ENCODE measurements around the gene STYXL2.

STYXL2 gene

DNA sequence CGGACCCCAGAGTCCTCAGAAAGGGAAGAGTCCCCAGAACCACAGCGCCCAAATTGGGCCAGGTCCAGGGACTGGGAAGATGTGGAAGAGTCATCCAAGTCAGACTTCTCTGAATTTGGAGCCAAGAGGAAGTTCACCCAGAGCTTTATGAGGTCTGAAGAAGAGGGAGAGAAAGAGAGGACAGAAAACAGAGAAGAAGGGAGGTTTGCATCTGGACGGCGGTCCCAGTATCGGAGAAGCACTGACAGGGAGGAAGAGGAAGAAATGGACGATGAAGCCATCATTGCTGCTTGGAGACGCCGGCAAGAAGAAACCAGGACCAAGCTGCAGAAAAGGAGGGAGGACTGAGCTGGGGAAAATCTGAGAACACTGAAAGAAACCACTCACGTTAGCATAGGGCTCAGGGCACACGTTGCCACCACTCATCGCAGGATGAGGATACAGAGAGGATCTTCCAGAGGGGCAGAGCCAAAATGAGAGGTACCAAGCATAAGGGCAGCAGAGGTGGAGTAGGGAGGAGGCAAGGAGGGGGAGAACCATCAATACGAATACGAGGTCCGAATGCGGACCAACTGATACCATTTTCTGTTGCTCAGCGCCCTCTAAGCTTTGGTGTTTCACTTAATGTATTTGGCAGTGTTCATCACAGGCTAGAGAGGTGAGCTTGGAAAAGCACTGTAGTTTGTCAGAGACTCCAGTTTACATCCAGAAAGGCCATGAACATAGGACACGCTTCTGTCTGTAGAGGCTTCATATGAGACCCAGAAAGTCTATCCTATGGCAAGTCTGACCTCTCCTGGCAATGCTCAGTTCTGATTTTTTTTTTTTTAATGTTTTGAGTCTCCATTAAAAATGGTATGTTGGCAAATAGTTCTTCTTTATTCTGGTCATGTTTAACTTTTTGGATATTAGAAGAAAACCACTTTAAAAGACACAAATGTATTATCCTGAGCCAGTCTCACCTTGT lies 34.7 kb downstream of the STYXL2 start:
- H3K4me3 ChIP-seq (ENCODE audit: insufficient read depth, low read depth, low read length, poor library complexity, severe bottlenecking), result no peak overlapping the region
- no peaks in the 10 kb centered on the region for H3K27me3 ChIP-seq (replicated peaks; ENCODE audit: control insufficient read depth, insufficient read depth, low read length, poor library complexity, severe bottlenecking)
- H3K36me3 ChIP-seq (ENCODE audit: control insufficient read depth, insufficient read depth, low read length), result no peaks in the 10 kb centered on the region
- H3K27ac ChIP-seq (ENCODE audit: insufficient read depth, low read length, poor library complexity, severe bottlenecking), result no peak overlapping the region
- no peaks in the 10 kb centered on the region for H3K9me3 ChIP-seq (ENCODE audit: control insufficient read depth, low read length)
- no peaks in the 10 kb centered on the region for H3K4me1 ChIP-seq (ENCODE audit: control insufficient read depth, insufficient read depth, low read length, poor library complexity, severe bottlenecking)
- no peak for DNase-seq

DNA sequence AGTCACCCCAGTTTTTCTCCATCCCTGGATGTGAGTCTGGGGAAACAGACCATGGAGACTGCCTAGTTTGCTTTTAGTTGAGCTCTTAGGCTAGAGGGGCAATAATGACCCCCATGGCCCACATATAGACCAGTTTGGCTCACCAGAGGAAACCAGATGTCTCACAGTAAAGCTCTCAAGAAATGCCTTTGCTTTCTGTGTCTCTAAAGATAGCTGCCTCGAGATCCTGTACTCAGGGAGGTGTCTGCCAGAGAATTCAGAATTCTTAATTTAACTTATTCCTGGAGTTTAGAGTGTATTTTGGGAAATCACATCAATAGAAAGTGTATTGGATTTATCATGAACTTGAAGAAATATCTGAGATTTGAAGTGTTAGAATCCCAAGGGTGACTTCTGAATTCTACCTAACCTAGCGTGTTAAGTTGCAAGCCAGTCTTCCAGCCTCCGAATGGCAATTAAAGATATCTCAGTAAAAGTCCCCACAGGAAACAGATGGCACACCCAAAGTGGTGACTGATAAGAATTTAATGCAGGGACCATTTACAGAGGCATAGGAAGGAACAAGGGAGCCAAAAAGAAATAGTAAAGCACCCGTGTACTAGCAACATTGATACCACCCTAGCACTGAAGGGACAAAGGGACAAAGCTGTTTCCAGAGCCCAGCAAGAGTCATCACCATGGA lies 37.1 kb downstream of the STYXL2 start:
- no peak overlapping the region for H3K4me3 ChIP-seq (ENCODE audit: insufficient read depth, low read depth, low read length, poor library complexity, severe bottlenecking)
- no peaks in the 10 kb centered on the region for H3K9me3 ChIP-seq (ENCODE audit: control insufficient read depth, low read length)
- H3K36me3 ChIP-seq (ENCODE audit: control insufficient read depth, insufficient read depth, low read length), result no peaks in the 10 kb centered on the region
- no peak overlapping the region for H3K27ac ChIP-seq (ENCODE audit: insufficient read depth, low read length, poor library complexity, severe bottlenecking)
- no peak for DNase-seq
- H3K27me3 ChIP-seq (replicated peaks; ENCODE audit: control insufficient read depth, insufficient read depth, low read length, poor library complexity, severe bottlenecking), result no peaks in the 10 kb centered on the region
- H3K4me1 ChIP-seq (ENCODE audit: control insufficient read depth, insufficient read depth, low read length, poor library complexity, severe bottlenecking), result no peaks in the 10 kb centered on the region

DNA sequence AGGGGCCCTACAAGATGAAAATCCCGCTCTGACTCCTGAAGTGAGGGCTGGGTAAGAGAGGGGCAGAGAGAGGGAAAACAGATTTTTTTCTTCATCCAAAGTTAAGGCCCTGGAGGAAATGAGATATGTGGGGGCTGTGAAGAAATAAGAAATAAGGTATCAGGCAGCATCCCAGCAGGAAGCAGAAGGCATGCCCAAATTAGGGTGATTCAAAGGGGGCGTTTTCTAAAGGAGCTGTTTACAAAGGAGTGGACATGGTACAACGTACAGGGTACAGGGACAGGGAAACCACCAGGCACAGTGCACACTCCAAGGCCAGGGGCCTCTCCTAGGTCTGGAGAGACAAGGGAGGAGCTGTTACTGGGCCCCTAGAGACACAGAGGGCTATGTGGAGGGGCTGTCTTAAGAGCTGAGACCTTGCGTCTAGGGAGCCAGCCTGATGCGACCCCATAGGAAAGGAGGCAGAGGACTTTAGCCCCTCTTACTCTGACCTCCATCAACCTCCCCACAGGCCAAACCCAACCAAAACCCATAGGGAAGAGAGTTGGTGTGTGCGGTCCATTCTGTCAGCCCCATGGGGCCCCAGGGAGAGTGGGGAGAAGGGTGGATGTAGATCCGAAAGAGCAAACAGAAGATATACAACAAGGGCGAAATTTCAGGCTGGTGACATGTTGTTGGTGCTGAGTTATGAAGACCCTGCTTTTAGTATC lies 38.6 kb downstream of the STYXL2 start:
- Histone ChIP-seq H3K27ac (ENCODE audit: insufficient read depth, low read length, poor library complexity, severe bottlenecking) (no peak overlapping the region), H3K9me3 (ENCODE audit: control insufficient read depth, low read length) (no peaks in the 10 kb centered on the region), H3K4me1 (ENCODE audit: control insufficient read depth, insufficient read depth, low read length, poor library complexity, severe bottlenecking) (no peaks in the 10 kb centered on the region), H3K27me3 (replicated peaks; ENCODE audit: control insufficient read depth, insufficient read depth, low read length, poor library complexity, severe bottlenecking) (no peaks in the 10 kb centered on the region), H3K4me3 (ENCODE audit: insufficient read depth, low read depth, low read length, poor library complexity, severe bottlenecking) (no peak overlapping the region), H3K36me3 (ENCODE audit: control insufficient read depth, insufficient read depth, low read length) (no peaks in the 10 kb centered on the region)
- DNase-seq, result no peak

DNA sequence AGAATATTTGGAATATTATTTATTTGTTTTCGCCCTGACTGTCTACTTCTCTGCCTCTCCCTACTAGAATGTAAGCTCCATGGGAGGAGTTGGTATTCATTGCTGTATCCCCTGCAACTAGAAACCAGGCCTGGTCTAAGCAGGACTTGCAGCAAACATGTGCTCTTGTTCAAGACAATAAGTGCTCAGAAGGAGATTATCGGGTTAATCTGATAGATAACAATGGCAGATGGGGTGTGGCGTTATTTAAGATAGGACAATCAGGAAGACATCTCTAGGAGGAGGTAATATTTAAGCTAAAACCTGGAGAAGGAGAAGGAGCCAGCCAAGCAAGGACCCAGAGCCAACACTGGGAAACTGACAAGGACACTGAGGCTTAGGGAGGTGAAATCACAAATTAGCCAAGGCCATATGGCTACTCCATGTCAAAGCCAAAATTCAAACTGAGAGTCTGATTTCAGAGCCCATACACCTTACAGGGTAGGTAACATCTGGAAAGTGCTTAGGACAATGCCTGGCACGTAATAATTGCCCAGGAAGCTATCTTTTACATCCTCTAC lies 41.5 kb downstream of the STYXL2 start:
- Histone ChIP-seq H3K9me3 (ENCODE audit: control insufficient read depth, low read length) (no peaks in the 10 kb centered on the region), H3K27me3 (replicated peaks; ENCODE audit: control insufficient read depth, insufficient read depth, low read length, poor library complexity, severe bottlenecking) (no peaks in the 10 kb centered on the region), H3K36me3 (ENCODE audit: control insufficient read depth, insufficient read depth, low read length) (no peaks in the 10 kb centered on the region), H3K4me3 (ENCODE audit: insufficient read depth, low read depth, low read length, poor library complexity, severe bottlenecking) (no peak overlapping the region), H3K4me1 (ENCODE audit: control insufficient read depth, insufficient read depth, low read length, poor library complexity, severe bottlenecking) (no peaks in the 10 kb centered on the region), H3K27ac (ENCODE audit: insufficient read depth, low read length, poor library complexity, severe bottlenecking) (no peak overlapping the region)
- DNase-seq, result no peak

DNA sequence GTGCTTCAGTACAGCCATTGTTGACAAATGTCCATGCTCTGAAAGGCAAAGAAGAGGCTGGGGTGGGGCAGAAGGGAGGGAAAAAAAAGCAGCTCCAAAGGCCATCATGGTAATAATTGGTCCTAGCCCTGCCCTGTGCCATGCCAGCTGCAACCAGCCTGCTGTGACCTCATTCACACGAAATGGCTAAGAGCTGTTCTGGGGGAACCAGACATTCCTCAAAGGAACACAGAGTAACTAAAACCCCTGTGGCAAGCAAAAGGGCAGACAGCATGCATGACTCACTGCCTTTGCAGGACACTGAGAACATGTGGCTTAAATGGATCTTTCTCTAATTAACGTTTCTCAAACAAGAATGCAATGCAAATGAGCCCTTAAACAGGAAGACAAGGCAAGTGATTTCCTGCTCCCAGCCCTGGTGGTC lies 42.3 kb downstream of the STYXL2 start:
- no peak overlapping the region for H3K4me3 ChIP-seq (ENCODE audit: insufficient read depth, low read depth, low read length, poor library complexity, severe bottlenecking)
- no peaks in the 10 kb centered on the region for H3K9me3 ChIP-seq (ENCODE audit: control insufficient read depth, low read length)
- no peak for DNase-seq
- no peaks in the 10 kb centered on the region for H3K27me3 ChIP-seq (replicated peaks; ENCODE audit: control insufficient read depth, insufficient read depth, low read length, poor library complexity, severe bottlenecking)
- H3K36me3 ChIP-seq (ENCODE audit: control insufficient read depth, insufficient read depth, low read length), result no peaks in the 10 kb centered on the region
- H3K4me1 ChIP-seq (ENCODE audit: control insufficient read depth, insufficient read depth, low read length, poor library complexity, severe bottlenecking), result no peaks in the 10 kb centered on the region
- H3K27ac ChIP-seq (ENCODE audit: insufficient read depth, low read length, poor library complexity, severe bottlenecking), result no peak overlapping the region

DNA sequence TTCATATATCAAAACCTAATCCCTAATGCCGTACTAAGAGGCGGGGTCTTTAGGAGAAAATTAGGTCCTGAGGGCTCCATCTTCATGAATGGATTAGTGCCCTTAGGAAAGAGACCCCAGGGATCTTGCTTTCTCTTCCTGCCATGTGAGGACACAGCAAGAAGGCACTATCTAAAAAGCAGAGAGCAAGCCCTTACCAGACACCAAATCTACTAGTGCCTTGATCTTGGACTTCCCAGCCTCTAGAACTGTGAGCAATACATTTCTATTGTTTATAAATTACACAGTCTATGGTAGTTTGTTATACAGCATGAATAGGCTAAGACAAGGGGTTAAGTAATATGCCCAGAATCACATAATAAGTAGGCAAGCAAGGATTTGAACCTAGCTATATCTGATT lies 42.9 kb downstream of the STYXL2 start:
- Histone ChIP-seq H3K4me1 (ENCODE audit: control insufficient read depth, insufficient read depth, low read length, poor library complexity, severe bottlenecking) (no peaks in the 10 kb centered on the region), H3K9me3 (ENCODE audit: control insufficient read depth, low read length) (no peaks in the 10 kb centered on the region), H3K4me3 (ENCODE audit: insufficient read depth, low read depth, low read length, poor library complexity, severe bottlenecking) (no peak overlapping the region), H3K27ac (ENCODE audit: insufficient read depth, low read length, poor library complexity, severe bottlenecking) (no peak overlapping the region), H3K27me3 (replicated peaks; ENCODE audit: control insufficient read depth, insufficient read depth, low read length, poor library complexity, severe bottlenecking) (no peaks in the 10 kb centered on the region), H3K36me3 (ENCODE audit: control insufficient read depth, insufficient read depth, low read length) (no peaks in the 10 kb centered on the region)
- no peak for DNase-seq

DNA sequence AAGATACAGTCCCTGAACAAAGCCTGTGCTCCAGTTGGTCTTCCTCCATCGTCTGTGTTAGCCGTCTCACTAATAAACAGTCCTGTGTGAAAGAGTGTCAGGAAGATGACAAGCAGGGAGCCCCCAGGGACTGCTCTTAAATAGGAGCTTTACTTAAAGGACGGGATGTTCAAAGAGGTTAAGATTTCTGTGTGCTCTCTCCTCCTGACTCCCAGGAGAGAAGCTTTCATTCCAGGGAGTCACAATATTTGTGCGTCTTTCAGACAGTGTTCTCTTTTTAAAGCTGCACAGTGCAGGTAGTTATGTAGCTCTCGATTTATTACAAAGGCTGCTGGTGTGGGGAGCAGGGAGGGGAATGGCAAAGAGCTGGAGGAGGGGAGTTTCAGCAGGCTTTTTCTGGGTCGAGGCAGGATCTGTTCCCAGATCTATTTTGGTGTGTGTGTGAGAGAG lies 43.5 kb downstream of the STYXL2 start:
- H3K36me3 ChIP-seq (ENCODE audit: control insufficient read depth, insufficient read depth, low read length), result no peaks in the 10 kb centered on the region
- no peak overlapping the region for H3K4me3 ChIP-seq (ENCODE audit: insufficient read depth, low read depth, low read length, poor library complexity, severe bottlenecking)
- H3K27me3 ChIP-seq (replicated peaks; ENCODE audit: control insufficient read depth, insufficient read depth, low read length, poor library complexity, severe bottlenecking), result no peaks in the 10 kb centered on the region
- DNase-seq, result no peak
- H3K4me1 ChIP-seq (ENCODE audit: control insufficient read depth, insufficient read depth, low read length, poor library complexity, severe bottlenecking), result no peaks in the 10 kb centered on the region
- no peaks in the 10 kb centered on the region for H3K9me3 ChIP-seq (ENCODE audit: control insufficient read depth, low read length)
- no peak overlapping the region for H3K27ac ChIP-seq (ENCODE audit: insufficient read depth, low read length, poor library complexity, severe bottlenecking)

DNA sequence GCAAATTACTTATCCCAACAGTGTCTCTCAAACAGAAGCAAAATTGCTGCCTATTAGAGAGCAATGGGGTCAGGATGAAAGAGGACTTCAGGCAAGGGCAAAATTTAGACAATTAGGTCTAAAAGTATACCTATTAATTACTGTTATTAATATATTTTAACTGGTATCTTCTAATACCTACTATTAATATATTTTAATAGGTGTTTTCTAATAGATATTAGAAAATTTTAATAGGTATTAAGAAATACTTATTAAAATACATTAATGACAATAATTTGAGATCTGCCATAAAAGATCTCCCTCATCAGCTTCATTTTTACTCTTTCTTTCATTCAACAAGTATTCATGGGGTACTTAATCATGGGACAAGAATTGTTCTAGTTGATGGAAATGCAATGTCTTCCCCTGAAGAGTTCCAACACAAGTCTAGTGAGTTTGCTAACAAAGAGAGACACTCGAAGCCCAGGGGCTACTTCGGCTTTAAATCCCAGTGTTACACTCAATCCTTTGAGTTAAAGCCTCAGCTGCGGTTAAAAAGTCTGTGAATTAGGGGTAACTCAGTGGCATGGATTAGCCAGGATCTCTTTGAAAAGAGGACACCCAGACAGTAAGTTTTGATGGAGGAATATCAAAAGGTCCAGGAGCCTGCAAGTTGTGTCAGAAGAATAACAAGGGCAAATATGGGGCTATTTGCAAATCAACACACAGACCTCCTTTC lies 44.1 kb downstream of the STYXL2 start:
- Histone ChIP-seq H3K9me3 (ENCODE audit: control insufficient read depth, low read length) (no peaks in the 10 kb centered on the region), H3K27ac (ENCODE audit: insufficient read depth, low read length, poor library complexity, severe bottlenecking) (no peak overlapping the region), H3K4me3 (ENCODE audit: insufficient read depth, low read depth, low read length, poor library complexity, severe bottlenecking) (no peak overlapping the region), H3K4me1 (ENCODE audit: control insufficient read depth, insufficient read depth, low read length, poor library complexity, severe bottlenecking) (no peaks in the 10 kb centered on the region), H3K27me3 (replicated peaks; ENCODE audit: control insufficient read depth, insufficient read depth, low read length, poor library complexity, severe bottlenecking) (no peaks in the 10 kb centered on the region), H3K36me3 (ENCODE audit: control insufficient read depth, insufficient read depth, low read length) (no peaks in the 10 kb centered on the region)
- no peak for DNase-seq

DNA sequence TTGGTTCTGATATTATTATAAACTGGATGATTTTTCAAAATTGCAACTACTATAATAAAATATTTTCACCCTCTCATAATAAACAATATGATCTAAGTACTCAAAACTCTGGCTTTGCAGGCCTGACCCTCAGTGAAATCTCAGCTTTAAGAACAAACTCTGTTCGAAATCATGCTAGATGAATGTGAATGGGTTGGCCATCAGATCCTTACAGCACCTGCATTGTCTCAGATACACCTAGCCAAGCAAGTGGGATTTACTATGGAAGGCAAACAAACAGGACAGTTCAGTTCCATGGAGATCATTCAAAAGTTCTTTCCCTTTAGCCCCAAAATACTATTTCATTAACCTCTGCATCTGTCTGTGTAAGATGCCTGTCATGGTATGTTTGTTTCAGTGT lies 44.8 kb downstream of the STYXL2 start:
- Histone ChIP-seq H3K4me1 (ENCODE audit: control insufficient read depth, insufficient read depth, low read length, poor library complexity, severe bottlenecking) (no peaks in the 10 kb centered on the region), H3K36me3 (ENCODE audit: control insufficient read depth, insufficient read depth, low read length) (no peaks in the 10 kb centered on the region), H3K27me3 (replicated peaks; ENCODE audit: control insufficient read depth, insufficient read depth, low read length, poor library complexity, severe bottlenecking) (no peaks in the 10 kb centered on the region), H3K4me3 (ENCODE audit: insufficient read depth, low read depth, low read length, poor library complexity, severe bottlenecking) (no peak overlapping the region), H3K9me3 (ENCODE audit: control insufficient read depth, low read length) (no peaks in the 10 kb centered on the region), H3K27ac (ENCODE audit: insufficient read depth, low read length, poor library complexity, severe bottlenecking) (no peak overlapping the region)
- no peak for DNase-seq
